GM15510 (cell line): Measurements from ENCODE around the gene TRIM28.

Experiments
- POLR2A ChIP-seq: IDR thresholded peaks from 3 replicates; pipeline ENCODE4 v1.6.1; 2011; ENCODE audit warnings: borderline replicate concordance; ENCODE audit not compliant: insufficient read length; ENCODE audit errors: extremely low read depth

TRIM28 gene

GRCh38 chr19:58543826-58544590, at the start of gene TRIM28:
TRIM28 (plus strand) TSS chr19:58544064; CDS start chr19:58544758, 694 bp downstream.
- TF ChIP-seq POLR2A, result peak; percentile 99

GRCh38 chr19:58497634-58498170, 46.2 kb upstream of the TRIM28 start:
- no peak for TF ChIP-seq POLR2A

DNA sequence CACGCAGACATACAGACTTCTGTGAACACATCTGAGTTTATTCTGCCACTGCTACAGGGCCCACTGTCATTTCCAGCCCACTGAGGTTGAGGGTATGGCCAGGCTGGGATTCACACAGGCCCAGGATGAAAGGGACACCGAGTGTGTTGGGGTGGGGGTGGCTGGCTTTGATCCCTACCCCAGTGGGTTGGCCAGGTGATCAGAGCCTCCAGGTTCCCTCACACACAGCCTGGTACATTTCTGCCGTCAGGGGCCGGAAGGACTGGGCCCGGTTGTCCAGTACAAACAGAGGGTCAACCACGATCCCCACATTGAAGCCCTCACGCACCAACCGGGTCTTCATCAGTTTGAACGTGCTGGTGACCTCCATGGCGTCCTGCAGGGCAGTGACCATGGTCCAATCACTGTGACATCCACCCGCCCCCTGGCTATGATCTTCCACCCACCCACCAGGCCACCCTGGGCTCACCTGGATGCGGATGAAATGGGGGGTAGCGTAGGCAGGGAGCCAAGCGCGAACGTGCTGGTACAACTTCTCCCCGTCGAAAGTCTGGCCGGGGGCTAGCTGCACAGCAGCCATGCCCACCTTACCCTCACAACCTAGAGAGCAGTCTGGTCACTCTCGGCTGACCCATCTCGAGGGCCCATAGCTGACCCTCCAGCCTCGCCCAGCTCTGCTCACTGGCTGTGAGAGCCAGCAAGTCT, 45.4 kb upstream of the TRIM28 start:
- no peak for TF ChIP-seq POLR2A

DNA sequence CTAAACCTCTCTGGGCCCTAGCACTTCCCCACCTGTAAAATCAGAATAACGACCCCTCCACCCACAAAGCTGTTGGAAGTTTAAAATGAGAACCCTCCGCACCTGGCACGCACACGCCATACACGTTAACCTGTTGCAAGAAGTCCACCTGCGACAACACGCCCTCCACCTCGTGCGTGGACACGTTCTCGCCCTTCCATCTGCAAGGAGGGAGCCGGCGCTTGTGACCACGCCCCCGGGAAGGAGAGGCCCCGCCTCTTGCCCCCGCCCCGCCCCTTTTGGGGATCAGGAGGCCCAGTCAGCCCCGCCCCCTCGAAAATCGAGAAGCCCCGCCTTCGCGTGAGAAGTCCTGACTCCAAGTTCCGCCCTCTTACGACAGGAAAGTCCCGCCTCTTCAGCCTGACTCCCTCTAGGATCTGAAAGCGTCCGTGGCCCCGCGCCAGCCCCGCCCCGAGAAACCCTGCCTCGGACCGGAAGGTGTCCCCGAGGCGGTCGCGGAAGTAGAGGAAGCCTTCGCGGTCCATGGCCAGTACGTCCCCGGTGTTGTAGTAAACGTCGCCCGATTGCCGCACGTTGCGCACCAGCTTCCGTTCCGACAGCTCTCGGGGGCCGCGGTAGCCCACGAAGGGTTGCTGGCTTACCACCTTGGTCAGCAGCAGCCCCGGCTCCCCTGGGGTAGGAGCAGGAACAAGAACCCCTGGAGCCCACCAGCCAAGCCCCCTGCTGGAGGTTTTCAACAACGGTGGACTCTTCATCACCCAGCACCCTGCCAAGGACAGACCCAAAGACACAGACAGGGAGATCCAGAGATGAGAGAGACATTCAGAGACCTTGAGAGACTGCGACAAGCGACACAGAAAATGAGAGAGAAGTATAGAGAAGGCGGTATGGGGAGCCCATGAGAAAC, 44.6 kb upstream of the TRIM28 start:
- TF ChIP-seq POLR2A, result peak; percentile 60

GRCh38 chr19:58500242-58500641, 43.6 kb upstream of the TRIM28 start:
- no peak for TF ChIP-seq POLR2A

- no peak for TF ChIP-seq POLR2A
Measured at GRCh38 chr19:58509731-58510083, 34.2 kb upstream of the TRIM28 start.

GRCh38 chr19:58510084-58510862, 33.6 kb upstream of the TRIM28 start:
- no peak for TF ChIP-seq POLR2A

- no peak for TF ChIP-seq POLR2A
Measured at GRCh38 chr19:58511353-58512208, 32.3 kb upstream of the TRIM28 start, which contains the start of gene SLC27A5. SLC27A5 (minus strand) TSS chr19:58511992; CDS start chr19:58511955, 37 bp downstream.

- TF ChIP-seq POLR2A, result no peak
Measured at GRCh38 chr19:58513213-58513693, 30.6 kb upstream of the TRIM28 start.

- peak; percentile 84 for TF ChIP-seq POLR2A
Measured at GRCh38 chr19:58513694-58514563, 29.9 kb upstream of the TRIM28 start.

DNA sequence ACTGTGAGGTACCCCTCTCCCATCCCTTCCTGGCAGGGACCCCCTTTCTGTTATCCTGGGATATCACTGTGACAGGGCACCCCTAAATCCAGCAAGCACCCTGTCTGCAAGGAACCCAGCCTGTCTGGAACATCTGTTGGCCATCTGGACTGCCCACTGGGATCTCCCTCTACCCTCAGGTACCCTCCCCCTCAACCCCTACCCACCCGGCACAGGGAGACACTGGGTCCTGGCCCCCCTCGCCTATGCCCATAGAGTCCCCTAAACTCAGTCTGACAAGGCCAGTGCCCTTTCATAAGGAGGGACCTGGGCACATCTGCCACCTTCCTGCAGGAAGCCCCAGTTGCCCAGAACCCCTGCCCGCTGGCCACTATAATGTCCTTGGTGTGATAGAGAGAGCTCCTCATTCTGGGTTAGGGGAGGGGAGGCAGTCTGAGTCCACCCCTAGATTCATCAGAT, 29.3 kb upstream of the TRIM28 start:
- no peak for TF ChIP-seq POLR2A

DNA sequence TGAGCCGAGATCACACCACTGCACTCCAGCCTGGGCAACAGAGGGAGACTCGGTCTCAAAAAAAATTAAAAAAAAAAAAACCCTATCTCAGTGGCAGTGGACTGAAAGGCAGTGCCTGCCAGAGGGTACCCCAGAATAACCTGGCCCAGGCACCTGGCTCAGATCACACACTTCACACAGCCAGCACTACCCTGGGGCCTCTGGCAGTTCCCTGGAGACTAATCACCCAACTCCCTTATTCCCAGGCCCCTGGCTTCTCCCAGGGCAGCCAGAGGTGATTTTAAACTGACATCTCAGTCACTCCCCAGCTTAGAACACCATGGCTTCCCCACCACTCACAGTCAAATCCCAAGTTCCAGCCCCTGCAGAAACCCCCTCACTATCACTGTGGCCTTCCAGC, 28.6 kb upstream of the TRIM28 start:
- TF ChIP-seq POLR2A, result no peak

- no peak for TF ChIP-seq POLR2A
Measured at GRCh38 chr19:58516246-58516836, 27.5 kb upstream of the TRIM28 start.
